Measurements from ENCODE around the gene TMEM53. TPM values are rescaled to one million over a fixed set of nuclear protein-coding genes. Genes with fewer than 3 reads are reported as not detected.

TMEM53 gene
- total and polyA plus RNA-seq, 8 donors: 2.6 to 10.4 (median 4.5) TPM

- DNase-seq: peak in 1 of 6 donors; percentile 10
- no peak for TF ChIP-seq CTCF (IDR thresholded peaks at IDR 0.05)
- Histone ChIP-seq H3K27ac (no peak overlapping the region), H3K36me3 (peaks cover 0 to 18% (median 0%) of the 10 kb centered on the region in 3 donors), H3K27me3 (no peaks in the 10 kb centered on the region), H3K9me3 (no peaks in the 10 kb centered on the region), H3K4me3 (no peak overlapping the region), H3K4me1 (no peaks in the 10 kb centered on the region)
- no peak for FAIRE-seq
- 54 to 61% methylated on average over 11 of the region's 11 CpGs for WGBS, 2 donors
- intact Hi-C loops (cut with DNase I): loop anchor here in 1 of 3 donors (10.0 kb wide), 1 partner anchor 59 kb away; no protein-coding TSS in a partner anchor
- no peak for ATAC-seq
Measured at GRCh38 chr1:44653107-44653964, 20.9 kb downstream of the TMEM53 start.

GRCh38 chr1:44652445-44653106 is 21.7 kb downstream of the TMEM53 start:
- Histone ChIP-seq H3K27me3 (no peaks in the 10 kb centered on the region), H3K36me3 (peaks cover 0 to 18% (median 0%) of the 10 kb centered on the region in 3 donors), H3K27ac (no peak overlapping the region), H3K9me3 (no peaks in the 10 kb centered on the region), H3K4me3 (no peak overlapping the region), H3K4me1 (no peaks in the 10 kb centered on the region)
- FAIRE-seq (no peak), ATAC-seq (peak; percentile 83 to 97 (median 93)), DNase-seq (peak; percentile 58 to 94 (median 82))
- WGBS, 2 donors: 40 to 42% methylated on average over 7 of the region's 7 CpGs
- peak; percentile 92 to 94 (median 94) for TF ChIP-seq CTCF (IDR thresholded peaks at IDR 0.05)
- intact Hi-C loops (cut with DNase I): loop anchor here in 1 of 3 donors (10.0 kb wide), 1 partner anchor 58 kb away; no protein-coding TSS in a partner anchor

GRCh38 chr1:44651069-44651468 is 23.2 kb downstream of the TMEM53 start:
- DNase-seq: peak in 2 of 6 donors; percentile 5 to 8
- TF ChIP-seq CTCF (IDR thresholded peaks at IDR 0.05): no peak
- H3K27ac ChIP-seq: no peak overlapping the region
- H3K27me3 ChIP-seq: no peaks in the 10 kb centered on the region
- ATAC-seq: no peak
- peaks cover 0 to 20% (median 0%) of the 10 kb centered on the region in 3 donors for H3K36me3 ChIP-seq
- 84 to 86% methylated on average over 7 to 8 of the region's 8 CpGs for WGBS, 2 donors
- H3K9me3 ChIP-seq: no peaks in the 10 kb centered on the region
- no peak for FAIRE-seq
- intact Hi-C loops (cut with DNase I): loop anchor here in 1 of 3 donors (10.0 kb wide), 1 partner anchor 56 kb away; no protein-coding TSS in a partner anchor
- no peak overlapping the region for H3K4me3 ChIP-seq
- no peaks in the 10 kb centered on the region for H3K4me1 ChIP-seq

- FAIRE-seq (no peak), ATAC-seq (no peak), DNase-seq (peak in 2 of 6 donors; percentile 30 to 66)
- H3K4me3 ChIP-seq: no peak overlapping the region
- WGBS, 2 donors: 85 to 86% methylated on average over 23 of the region's 23 CpGs
- H3K4me1 ChIP-seq: no peaks in the 10 kb centered on the region
- peaks cover 0 to 28% (median 6%) of the 10 kb centered on the region in 3 donors for H3K36me3 ChIP-seq
- no peak overlapping the region for H3K27ac ChIP-seq
- no peaks in the 10 kb centered on the region for H3K27me3 ChIP-seq
- TF ChIP-seq CTCF (IDR thresholded peaks at IDR 0.05): no peak
- intact Hi-C loops (cut with DNase I): loop anchor here in 2 of 3 donors (1.0 to 10.0 kb wide), 2 partner anchors 55 to 271 kb away; no protein-coding TSS in a partner anchor
- no peaks in the 10 kb centered on the region for H3K9me3 ChIP-seq
Measured at GRCh38 chr1:44650159-44650831, 24.0 kb downstream of the TMEM53 start.
